ENCODE data around the gene DRC7. TPM values are rescaled to one million over a fixed set of nuclear protein-coding genes. Genes with fewer than 3 reads are reported as not detected.

DRC7 gene
- total RNA-seq, 4 donors from 2014 or later: 0.33 TPM; not detected in 3

- TF ChIP-seq CTCF (IDR thresholded peaks at IDR 0.05; ENCODE audit: low read depth): no peak
Observed at GRCh38 chr16:57752203-57752580, 57.6 kb downstream of the DRC7 start.

GRCh38 chr16:57752581-57753447 lies 58.2 kb downstream of the DRC7 start:
- TF ChIP-seq CTCF (IDR thresholded peaks at IDR 0.05; ENCODE audit: low read depth): no peak

- no peak for TF ChIP-seq CTCF (IDR thresholded peaks at IDR 0.05; ENCODE audit: low read depth)
Observed at GRCh38 chr16:57753448-57754353, 59.1 kb downstream of the DRC7 start.

GRCh38 chr16:57754354-57755060 lies 59.9 kb downstream of the DRC7 start:
- no peak for TF ChIP-seq CTCF (IDR thresholded peaks at IDR 0.05; ENCODE audit: low read depth)

GRCh38 chr16:57755061-57755684 lies 60.6 kb downstream of the DRC7 start:
- TF ChIP-seq CTCF (IDR thresholded peaks at IDR 0.05; ENCODE audit: low read depth): no peak

GRCh38 chr16:57755726-57756423 lies 61.3 kb downstream of the DRC7 start:
- no peak for TF ChIP-seq CTCF (IDR thresholded peaks at IDR 0.05; ENCODE audit: low read depth)
